Activated effector memory CD4-positive, alpha-beta T cell treated with Interleukin-2 at 50 U/mL for 16 hours (primary cell): ENCODE measurements around the gene CFAP46.

ENCODE experiments used
- DNase-seq: peaks from one replicate; pipeline ENCODE4 v3.0.0-alpha.2; 2020

The CFAP46 gene

DNA sequence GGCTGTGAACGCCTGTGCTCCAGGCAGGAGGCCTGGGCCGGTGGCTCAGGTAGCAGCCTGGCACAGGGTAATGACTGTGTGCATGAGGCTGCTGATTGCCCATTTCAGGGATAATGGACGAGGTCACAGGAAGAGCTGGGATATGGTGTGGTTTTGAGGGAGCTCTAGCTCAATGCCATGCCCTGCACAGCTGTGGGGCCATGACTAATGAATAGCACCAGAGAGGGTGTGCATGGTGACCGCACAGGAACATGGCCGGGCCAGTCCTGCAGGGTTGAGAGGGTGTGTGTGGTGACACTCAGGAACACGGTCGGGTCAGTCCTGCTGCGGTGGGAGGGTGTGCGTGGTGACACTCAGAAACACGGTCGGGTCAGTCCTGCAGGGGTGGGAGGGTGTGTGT is 178.3 kb downstream of the CFAP46 start:
- no peak for DNase-seq

DNA sequence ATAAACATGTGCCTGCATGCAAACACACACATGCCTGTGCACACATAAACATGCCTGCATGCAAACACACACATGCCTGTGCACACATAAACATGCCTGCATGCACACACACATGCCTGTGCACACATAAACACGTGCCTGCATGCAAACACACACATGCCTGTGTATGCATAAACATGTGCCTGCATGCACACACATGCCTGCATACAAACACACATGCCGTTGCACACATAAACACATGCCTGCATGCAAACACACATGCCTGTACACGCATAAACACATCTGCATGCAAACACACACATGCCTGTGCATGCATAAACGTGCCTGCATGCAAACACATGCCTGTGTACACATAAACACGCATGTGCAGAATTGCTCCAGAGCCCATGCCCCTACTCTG is 178.8 kb downstream of the CFAP46 start:
- DNase-seq: no peak

- DNase-seq: no peak
Measured at GRCh38 chr10:132762267-132762666, 180.1 kb downstream of the CFAP46 start.

DNA sequence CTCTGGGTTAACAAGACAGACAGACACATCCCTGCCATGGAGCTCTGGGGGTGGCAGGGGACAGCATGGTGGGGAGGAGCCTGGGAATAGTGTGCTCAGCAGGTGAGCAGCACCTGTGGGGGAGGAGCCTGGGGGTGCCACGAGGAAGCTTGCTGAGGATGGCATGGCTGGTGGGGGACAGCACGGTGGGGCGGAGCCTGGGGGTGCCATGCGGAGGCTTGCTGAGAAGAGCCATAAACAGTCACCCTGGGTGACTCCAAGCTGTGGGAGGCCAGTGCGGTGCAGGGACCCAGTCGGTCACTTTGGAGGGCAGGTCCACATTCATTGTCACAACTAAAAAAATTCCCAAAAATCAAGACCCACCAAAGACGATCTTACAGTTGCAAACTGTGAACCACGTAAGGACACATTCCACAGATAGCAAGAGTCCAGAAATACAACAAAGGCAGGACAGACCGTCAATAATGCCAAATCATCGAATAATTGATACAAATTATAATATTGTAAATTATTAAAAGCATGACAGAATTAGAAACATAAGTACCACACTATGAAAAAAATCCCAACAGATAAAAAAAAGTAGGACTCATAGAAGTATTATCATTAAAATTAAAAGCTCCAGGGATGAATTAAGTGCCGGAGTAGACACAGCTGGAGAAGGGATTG is 180.8 kb downstream of the CFAP46 start:
- DNase-seq: no peak

DNA sequence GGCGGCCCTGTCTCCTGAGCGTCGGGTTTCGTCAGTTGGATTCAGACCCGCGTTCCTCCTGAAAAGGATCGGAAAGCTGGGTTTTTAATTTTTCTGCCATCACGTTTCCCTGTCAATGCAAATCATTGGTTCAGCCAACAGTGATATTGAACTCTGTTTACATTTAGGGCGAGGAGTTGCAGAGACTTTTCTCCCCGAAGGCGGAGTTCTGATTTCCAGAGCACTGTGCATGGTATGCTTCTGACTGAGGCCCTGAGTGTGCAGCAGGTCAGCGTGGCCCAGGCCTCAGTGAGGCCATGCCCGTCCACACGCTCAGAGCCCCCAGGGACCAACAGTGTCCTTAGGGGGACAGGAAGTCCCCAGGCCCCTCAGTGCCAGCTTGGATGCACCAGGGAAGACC is 183.5 kb downstream of the CFAP46 start:
- DNase-seq: no peak
